HUES6 (cell line): ENCODE data around the gene JDP2.

ENCODE experiments used
- H3K27ac ChIP-seq: 2 replicates; pipeline ENCODE4 v1.7.0; 2013; ENCODE audit warnings: low read depth, mild to moderate bottlenecking, low read length, inconsistent platforms
- H3K27me3 ChIP-seq: 2 replicates; pipeline ENCODE4 v1.6.1; 2013; ENCODE audit warnings: low read length; ENCODE audit not compliant: control insufficient read depth, insufficient read depth
- H3K36me3 ChIP-seq: 2 replicates; pipeline ENCODE4 v1.6.1; 2013; ENCODE audit warnings: low read length; ENCODE audit not compliant: control insufficient read depth, insufficient read depth
- H3K4me1 ChIP-seq: 2 replicates; pipeline ENCODE4 v1.6.1; 2013; ENCODE audit warnings: low read length; ENCODE audit not compliant: control insufficient read depth, insufficient read depth
- H3K4me3 ChIP-seq: 2 replicates; pipeline ENCODE4 v1.5.1; 2013; ENCODE audit warnings: low read depth, low read length
- H3K9ac ChIP-seq: one replicate; pipeline ENCODE4 v1.6.1; 2013; ENCODE audit warnings: mild to moderate bottlenecking, low read length
- H3K9me3 ChIP-seq: 2 replicates; pipeline ENCODE4 v1.6.1; 2013; ENCODE audit warnings: low read depth, low read length; ENCODE audit not compliant: control insufficient read depth, insufficient read depth

The JDP2 gene

GRCh38 chr14:75409316-75410205 is 18.3 kb upstream of the JDP2 start:
- Histone ChIP-seq H3K27me3 (no peaks in the 10 kb centered on the region), H3K36me3 (no peaks in the 10 kb centered on the region), H3K4me1 (peaks cover 21% of the 10 kb centered on the region), H3K9me3 (no peaks in the 10 kb centered on the region), H3K9ac (no peak overlapping the region), H3K4me3 (no peak overlapping the region), H3K27ac (no peak overlapping the region)

GRCh38 chr14:75411214-75411540 is 16.6 kb upstream of the JDP2 start:
- peaks cover 21% of the 10 kb centered on the region for H3K4me1 ChIP-seq
- H3K27me3 ChIP-seq: no peaks in the 10 kb centered on the region
- H3K9ac ChIP-seq: no peak overlapping the region
- no peak overlapping the region for H3K27ac ChIP-seq
- no peak overlapping the region for H3K4me3 ChIP-seq
- no peaks in the 10 kb centered on the region for H3K36me3 ChIP-seq
- H3K9me3 ChIP-seq: no peaks in the 10 kb centered on the region

GRCh38 chr14:75413013-75413412 is 14.8 kb upstream of the JDP2 start:
- Histone ChIP-seq H3K9me3 (no peaks in the 10 kb centered on the region), H3K36me3 (no peaks in the 10 kb centered on the region), H3K4me3 (no peak overlapping the region), H3K27me3 (no peaks in the 10 kb centered on the region), H3K27ac (no peak overlapping the region), H3K9ac (no peak overlapping the region), H3K4me1 (peaks cover 21% of the 10 kb centered on the region)

- no peak overlapping the region for H3K27ac ChIP-seq
- peaks cover 15% of the 10 kb centered on the region for H3K4me1 ChIP-seq
- no peak overlapping the region for H3K9ac ChIP-seq
Observed at GRCh38 chr14:75417674-75418073, 10.1 kb upstream of the JDP2 start.

GRCh38 chr14:75418850-75419768 is 8.7 kb upstream of the JDP2 start:
- H3K4me1 ChIP-seq: peaks cover 15% of the 10 kb centered on the region
- no peaks in the 10 kb centered on the region for H3K36me3 ChIP-seq
- no peaks in the 10 kb centered on the region for H3K27me3 ChIP-seq
- no peak overlapping the region for H3K27ac ChIP-seq
- H3K9ac ChIP-seq: no peak overlapping the region
- peak overlapping the region; percentile 54 for H3K4me3 ChIP-seq
- peaks cover 3% of the 10 kb centered on the region for H3K9me3 ChIP-seq

More at GRCh38 chr14:75417674-75418073, 10.1 kb upstream of the JDP2 start:
- Histone ChIP-seq H3K36me3 (no peaks in the 10 kb centered on the region), H3K4me3 (no peak overlapping the region), H3K27me3 (no peaks in the 10 kb centered on the region), H3K9me3 (no peaks in the 10 kb centered on the region)

- H3K27me3 ChIP-seq: peaks cover 12% of the 10 kb centered on the region
- H3K4me1 ChIP-seq: peaks cover 32% of the 10 kb centered on the region
- peaks cover 7% of the 10 kb centered on the region for H3K9me3 ChIP-seq
- no peaks in the 10 kb centered on the region for H3K36me3 ChIP-seq
- no peak overlapping the region for H3K4me3 ChIP-seq
- no peak overlapping the region for H3K9ac ChIP-seq
- H3K27ac ChIP-seq: no peak overlapping the region
Observed at GRCh38 chr14:75422169-75422568, 5.7 kb upstream of the JDP2 start.

- Histone ChIP-seq H3K9me3 (peaks cover 7% of the 10 kb centered on the region), H3K4me1 (peaks cover 29% of the 10 kb centered on the region), H3K27me3 (peaks cover 15% of the 10 kb centered on the region), H3K27ac (no peak overlapping the region), H3K4me3 (no peak overlapping the region), H3K9ac (no peak overlapping the region), H3K36me3 (no peaks in the 10 kb centered on the region)
Observed at GRCh38 chr14:75424496-75424895, 3.3 kb upstream of the JDP2 start.

GRCh38 chr14:75425446-75425845 is 2.4 kb upstream of the JDP2 start:
- Histone ChIP-seq H3K27ac (no peak overlapping the region), H3K36me3 (no peaks in the 10 kb centered on the region), H3K4me1 (peaks cover 33% of the 10 kb centered on the region), H3K27me3 (peaks cover 15% of the 10 kb centered on the region), H3K9ac (no peak overlapping the region), H3K4me3 (no peak overlapping the region), H3K9me3 (peaks cover 7% of the 10 kb centered on the region)

- H3K27ac ChIP-seq: no peak overlapping the region
Observed at GRCh38 chr14:75426332-75427125, 1.3 kb upstream of the JDP2 start.

GRCh38 chr14:75427126-75427481 is 718 bp upstream of the JDP2 start:
- peak overlapping the region; percentile 70; the same call in 1 of the 2 replicates for H3K27ac ChIP-seq
- H3K4me3 ChIP-seq: peak overlapping the region; percentile 75
- peaks cover 7% of the 10 kb centered on the region for H3K9me3 ChIP-seq
- H3K27me3 ChIP-seq: peaks cover 15% of the 10 kb centered on the region
- peaks cover 7% of the 10 kb centered on the region for H3K36me3 ChIP-seq
- H3K9ac ChIP-seq: peak overlapping the region; percentile 54
- peaks cover 37% of the 10 kb centered on the region for H3K4me1 ChIP-seq

More at GRCh38 chr14:75426332-75427125, 1.3 kb upstream of the JDP2 start:
- H3K9ac ChIP-seq: peak overlapping the region; percentile 54
- H3K4me1 ChIP-seq: peaks cover 37% of the 10 kb centered on the region
- H3K36me3 ChIP-seq: peaks cover 1% of the 10 kb centered on the region; the same call in 1 of the 2 replicates
- peak overlapping the region; percentile 75 for H3K4me3 ChIP-seq
- H3K9me3 ChIP-seq: peaks cover 7% of the 10 kb centered on the region
- H3K27me3 ChIP-seq: peaks cover 15% of the 10 kb centered on the region
